CD14-positive monocyte (primary cell): ENCODE results near the gene LINS1. TPM values are rescaled to one million over a fixed set of nuclear protein-coding genes. Genes with fewer than 3 reads are reported as not detected.

Experiments
- DNase-seq, 3 donors: peaks; one replicate each; pipeline ENCODE4 v3.0.0-alpha.2; 2011 to 2022
- H2AFZ ChIP-seq: 2 replicates; pipeline ENCODE4 v1.6.0; 2012; ENCODE audit warnings: mild to moderate bottlenecking, low read depth, low read length, inconsistent platforms; ENCODE audit not compliant: insufficient read depth, poor library complexity, severe bottlenecking
- H3K27ac ChIP-seq, 2 donors: 1 replicate in 1 of 2; 2 replicates in 1 of 2; pipeline ENCODE4 v1.5.1; 2012 to 2013; ENCODE audit warnings: low read length in 2 of 2, control low read depth in 1 of 2, inconsistent platforms in 1 of 2, low read depth in 1 of 2, mild to moderate bottlenecking in 1 of 2
- H3K27me3 ChIP-seq, 2 donors: one replicate each; pipeline versions ENCODE4 v1.6.0 to v1.6.1; 2011 to 2013; ENCODE audit warnings: low read length in 2 of 2; ENCODE audit not compliant: control insufficient read depth in 2 of 2, insufficient read depth in 2 of 2
- H3K36me3 ChIP-seq, 2 donors: replicated peaks in 1 of 2; 1 replicate in 1 of 2; 2 replicates in 1 of 2; pipeline versions ENCODE4 v1.5.1 to v1.6.1; 2012 to 2013; ENCODE audit warnings: low read length in 2 of 2, control low read depth in 1 of 2, inconsistent platforms in 1 of 2, mild to moderate bottlenecking in 1 of 2; ENCODE audit not compliant: insufficient read depth in 2 of 2, control insufficient read depth in 1 of 2
- H3K4me1 ChIP-seq, 2 donors: 1 replicate in 1 of 2; 2 replicates in 1 of 2; pipeline versions ENCODE4 v1.5.1 to v1.6.1; 2012 to 2013; ENCODE audit warnings: low read length in 2 of 2, control low read depth in 1 of 2, inconsistent platforms in 1 of 2, mild to moderate bottlenecking in 1 of 2, moderate library complexity in 1 of 2; ENCODE audit not compliant: insufficient read depth in 2 of 2, control insufficient read depth in 1 of 2
- H3K4me2 ChIP-seq: replicated peaks from 2 replicates; pipeline ENCODE3; 2012; ENCODE audit warnings: low read length, moderate library complexity, mild to moderate bottlenecking; ENCODE audit not compliant: poor library complexity, severe bottlenecking; ENCODE audit errors: extremely low read depth
- H3K4me3 ChIP-seq, 3 experiments: fragments of 200-600 bp in 1 of 3; sonication (generic) in 1 of 3; replicated peaks in 1 of 3; 1 replicate in 2 of 3; 2 replicates in 1 of 3; pipeline ENCODE4 v1.5.1; 2011 to 2013; ENCODE audit warnings: low read length in 3 of 3, mild to moderate bottlenecking in 3 of 3, control low read depth in 2 of 3, low read depth in 2 of 3, inconsistent platforms in 1 of 3, moderate library complexity in 1 of 3
- H3K79me2 ChIP-seq: 2 replicates; pipeline ENCODE4 v1.6.0; 2012; ENCODE audit warnings: mild to moderate bottlenecking, control low read depth, inconsistent platforms, low read length, moderate library complexity; ENCODE audit not compliant: insufficient read depth
- H3K9ac ChIP-seq: 2 replicates; pipeline ENCODE4 v1.6.0; 2017; ENCODE audit warnings: low read length, mild to moderate bottlenecking; ENCODE audit not compliant: insufficient read depth, poor library complexity, severe bottlenecking
- H3K9me3 ChIP-seq, 2 donors: replicated peaks in 1 of 2; 1 replicate in 1 of 2; 2 replicates in 1 of 2; pipeline versions ENCODE4 v1.5.1 to v1.6.1; 2012 to 2013; ENCODE audit warnings: low read length in 2 of 2, control low read depth in 1 of 2; ENCODE audit not compliant: control insufficient read depth in 1 of 2, insufficient read depth in 1 of 2
- H4K20me1 ChIP-seq: 2 replicates; pipeline ENCODE4 v1.6.0; 2012; ENCODE audit warnings: mild to moderate bottlenecking, low read length, control low read depth, moderate library complexity; ENCODE audit not compliant: insufficient read depth
- H3K27ac Mint-ChIP-seq, 7 donors: one replicate each; pipeline ENCODE4 v1.8.0; 2020; ENCODE audit warnings: mild to moderate bottlenecking in 7 of 7, mixed read lengths in 7 of 7, moderate library complexity in 6 of 7, inconsistent platforms in 2 of 7
- H3K27me3 Mint-ChIP-seq, 3 donors: one replicate each; pipeline ENCODE4 v1.8.0; 2021 to 2022; ENCODE audit warnings: low read depth in 3 of 3, mild to moderate bottlenecking in 3 of 3, mixed read lengths in 3 of 3, moderate library complexity in 3 of 3, inconsistent platforms in 1 of 3
- H3K36me3 Mint-ChIP-seq, 2 donors: one replicate each; pipeline ENCODE4 v1.8.0; 2020; ENCODE audit warnings: mixed read lengths in 2 of 2, inconsistent platforms in 1 of 2, mild to moderate bottlenecking in 1 of 2
- H3K4me1 Mint-ChIP-seq: one replicate; pipeline ENCODE4 v1.8.0; 2020; ENCODE audit warnings: mild to moderate bottlenecking, mixed read lengths
- H3K4me3 Mint-ChIP-seq, 2 donors: one replicate each; pipeline ENCODE4 v1.8.0; 2020; ENCODE audit warnings: mild to moderate bottlenecking in 2 of 2, mixed read lengths in 2 of 2, moderate library complexity in 1 of 2
- H3K9me3 Mint-ChIP-seq, 7 donors: one replicate each; pipeline ENCODE4 v1.8.0; 2020 to 2022; ENCODE audit warnings: mixed read lengths in 7 of 7, mild to moderate bottlenecking in 6 of 7, moderate library complexity in 6 of 7, inconsistent platforms in 2 of 7
- WGBS: methylation state at CpG from one replicate; pipeline ENCODE4 v1.1.5; 2013; ENCODE audit warnings: missing lambda C conversion rate; ENCODE audit not compliant: insufficient coverage; 5-methylcytosine and 5-hydroxymethylcytosine counted together
- intact Hi-C, 2 donors: fragments of 100-400 bp; cut with micrococcal nuclease; formaldehyde crosslinking; loops; one replicate each; pipeline versions ENCODE4 v1.15.0 to v1.15.1; 2023
- polyA plus RNA-seq, 3 donors: library from polyadenylated mRNA; depleted of rRNA in 1 of 3; unstranded in 2 of 3; stranded (reverse) in 1 of 3; fragments of 300-500 nt in 2 of 3; fragments of >200 nt in 1 of 3; fragmentation: Illumina TruSeq in 2 of 3; gene quantifications; 1 replicate in 2 of 3; 2 replicates in 1 of 3; pipeline ENCODE4 v1.2.3, GENCODE V29; 2012 to 2021
- TF ChIP-seq, protein P1 (sequence below): fragments of 200-600 bp; IDR thresholded peaks from one replicate; pipeline ENCODE4 v1.8.0; 2022; ENCODE audit warnings: antibody characterized with exemption, mild to moderate bottlenecking

The LINS1 gene
- polyA plus RNA-seq, 3 donors = 4.2 to 8.8 (median 7.6) TPM

DNA sequence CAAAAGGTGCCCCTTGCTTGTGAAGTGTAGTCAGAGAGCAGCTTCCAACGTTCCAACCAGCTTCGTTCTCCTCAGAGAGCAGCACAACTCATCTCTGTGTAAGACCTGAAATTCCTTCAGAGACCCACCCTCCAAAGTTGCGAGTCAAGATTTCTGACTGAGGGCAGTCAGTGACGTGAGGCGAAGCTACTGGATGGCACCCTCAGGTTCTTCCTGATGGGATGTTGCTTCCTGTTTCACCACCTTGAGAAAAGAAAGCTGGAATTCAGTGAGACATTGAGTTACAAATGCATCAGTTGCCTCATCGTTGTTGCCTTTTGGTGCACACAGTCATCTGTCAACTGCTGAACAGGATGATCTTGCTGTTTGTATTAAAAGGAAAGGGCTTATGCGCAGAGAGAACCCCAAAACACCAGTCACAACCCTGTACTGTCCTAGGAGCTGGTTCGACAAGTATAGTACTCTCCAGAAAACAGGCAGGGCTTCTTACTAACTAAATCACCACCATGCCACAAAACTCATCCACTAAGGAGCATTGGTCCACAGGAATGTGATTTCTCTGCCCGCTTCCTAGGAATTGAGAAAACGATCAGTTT lies 73.1 kb downstream of the LINS1 start, which contains the start of gene CERS3:
CERS3 (minus strand) TSS at position 118 of the 596 bp plus-strand sequence. CDS start 27,101 bp downstream, outside the sequence.
- Histone ChIP-seq H3K9me3 (no peaks in the 10 kb centered on the region), H3K27ac (no peak within 1 kb of the TSS), H3K9ac (no peak within 1 kb of the TSS), H3K4me1 (peaks cover 14 to 19% of the 10 kb centered on the region in 2 donors), H3K36me3 (no peaks in the 10 kb centered on the region), H4K20me1 (no peaks in the 10 kb centered on the region), H2AFZ (no peak within 1 kb of the TSS), H3K4me2 (no peak within 1 kb of the TSS), H3K79me2 (no peaks in the 10 kb centered on the region), H3K27me3 (peaks cover 2 to 3% of the 10 kb centered on the region in 2 donors), H3K4me3 (no peak within 1 kb of the TSS)
- H3K4me1 Mint-ChIP-seq = peaks cover 11% of the 10 kb centered on the region
- H3K4me3 Mint-ChIP-seq = peak within 1 kb of the TSS in 1 of 2 donors; percentile 9
- intact Hi-C loops = no loop called here
- H3K9me3 Mint-ChIP-seq = peaks cover 0 to 10% (median 0%) of the 10 kb centered on the region in 7 donors
- 85% methylated on average over 6 of the region's 10 CpGs for WGBS
- DNase-seq = no peak
- peaks cover 20 to 26% (median 24%) of the 10 kb centered on the region in 3 donors for H3K27me3 Mint-ChIP-seq
- TF ChIP-seq, protein P1, sequence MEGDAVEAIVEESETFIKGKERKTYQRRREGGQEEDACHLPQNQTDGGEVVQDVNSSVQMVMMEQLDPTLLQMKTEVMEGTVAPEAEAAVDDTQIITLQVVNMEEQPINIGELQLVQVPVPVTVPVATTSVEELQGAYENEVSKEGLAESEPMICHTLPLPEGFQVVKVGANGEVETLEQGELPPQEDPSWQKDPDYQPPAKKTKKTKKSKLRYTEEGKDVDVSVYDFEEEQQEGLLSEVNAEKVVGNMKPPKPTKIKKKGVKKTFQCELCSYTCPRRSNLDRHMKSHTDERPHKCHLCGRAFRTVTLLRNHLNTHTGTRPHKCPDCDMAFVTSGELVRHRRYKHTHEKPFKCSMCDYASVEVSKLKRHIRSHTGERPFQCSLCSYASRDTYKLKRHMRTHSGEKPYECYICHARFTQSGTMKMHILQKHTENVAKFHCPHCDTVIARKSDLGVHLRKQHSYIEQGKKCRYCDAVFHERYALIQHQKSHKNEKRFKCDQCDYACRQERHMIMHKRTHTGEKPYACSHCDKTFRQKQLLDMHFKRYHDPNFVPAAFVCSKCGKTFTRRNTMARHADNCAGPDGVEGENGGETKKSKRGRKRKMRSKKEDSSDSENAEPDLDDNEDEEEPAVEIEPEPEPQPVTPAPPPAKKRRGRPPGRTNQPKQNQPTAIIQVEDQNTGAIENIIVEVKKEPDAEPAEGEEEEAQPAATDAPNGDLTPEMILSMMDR = no peak
- H3K36me3 Mint-ChIP-seq = peaks cover 0 to 2% of the 10 kb centered on the region in 2 donors
- peak within 1 kb of the TSS in 1 of 7 donors; percentile 40 for H3K27ac Mint-ChIP-seq

DNA sequence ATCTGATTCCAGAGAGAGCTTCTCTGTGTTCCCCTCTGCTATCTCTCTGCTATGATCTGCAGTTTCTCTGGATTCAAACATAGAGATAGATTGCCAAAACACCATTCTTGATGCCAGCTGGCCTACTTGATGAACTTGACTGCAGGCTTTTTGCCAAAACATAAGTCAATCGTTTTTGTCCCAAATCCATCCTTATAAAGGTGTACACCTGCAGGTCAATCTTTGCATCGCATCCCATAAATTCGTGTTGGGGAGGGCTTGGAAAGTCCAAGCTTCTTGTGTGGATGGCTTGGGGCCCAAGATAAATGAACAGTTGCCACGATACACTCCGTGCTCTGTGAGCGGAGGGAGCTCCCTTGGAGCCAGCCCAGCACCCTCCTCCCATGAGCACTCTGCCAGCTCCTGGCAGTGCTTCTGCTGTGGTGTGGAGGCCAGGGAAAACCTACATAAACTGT lies 75.9 kb downstream of the LINS1 start:
- H3K36me3 Mint-ChIP-seq = peaks cover 2 to 8% of the 10 kb centered on the region in 2 donors
- no peak overlapping the region for H3K4me3 ChIP-seq
- TF ChIP-seq, protein P1 = no peak
- no peaks in the 10 kb centered on the region for H4K20me1 ChIP-seq
- no peaks in the 10 kb centered on the region for H3K9me3 ChIP-seq
- H3K27ac Mint-ChIP-seq = no peak overlapping the region
- H3K27ac ChIP-seq = no peak overlapping the region
- no peak for DNase-seq
- peaks cover 17 to 23% of the 10 kb centered on the region in 2 donors for H3K4me1 ChIP-seq
- peaks cover 0 to 3% of the 10 kb centered on the region in 2 donors for H3K27me3 ChIP-seq
- H3K4me1 Mint-ChIP-seq = peaks cover 15% of the 10 kb centered on the region
- H3K4me3 Mint-ChIP-seq = no peak overlapping the region
- peaks cover 3 to 8% (median 6%) of the 10 kb centered on the region in 3 donors for H3K27me3 Mint-ChIP-seq
- no peak overlapping the region for H2AFZ ChIP-seq
- intact Hi-C loops = no loop called here
- no peak overlapping the region for H3K9ac ChIP-seq
- H3K9me3 Mint-ChIP-seq = peaks cover 0 to 7% (median 5%) of the 10 kb centered on the region in 7 donors
- H3K4me2 ChIP-seq = no peak overlapping the region
- no peaks in the 10 kb centered on the region for H3K79me2 ChIP-seq
- no peaks in the 10 kb centered on the region for H3K36me3 ChIP-seq
- WGBS = 61% methylated on average over 3 of the region's 6 CpGs
